Psoas muscle (tissue), 8 donors: ENCODE results near the gene TRIM67. TPM values are rescaled to one million over a fixed set of nuclear protein-coding genes. Genes with fewer than 3 reads are reported as not detected.
A peak's percentile ranks its signal among the peaks of the same experiment; 100 is the strongest.

Source experiments
- ATAC-seq, 4 donors: fragments of 200-7000 bp; cut with Tn5 transposase; one replicate each; pipeline ENCODE4 v1.9.1; 2020; ENCODE audit warnings: moderate library complexity in 3 of 4, mild to moderate bottlenecking in 2 of 4
- DNase-seq, 2 donors: peaks; one replicate each; pipeline ENCODE4 v3.0.0-alpha.2; 2020
- H3K27ac ChIP-seq: fragments of 200-600 bp; one replicate; pipeline ENCODE4 v1.8.0; 2022
- H3K27me3 ChIP-seq, 3 donors: fragments of 200-600 bp in 1 of 3; one replicate each; pipeline versions ENCODE4 v1.6.1 to v1.8.0; 2013 to 2022; ENCODE audit warnings: low read length in 2 of 3, mild to moderate bottlenecking in 2 of 3, moderate library complexity in 1 of 3; ENCODE audit not compliant: insufficient read depth in 3 of 3
- H3K36me3 ChIP-seq, 2 donors: fragments of 200-600 bp in 1 of 2; one replicate each; pipeline versions ENCODE4 v1.6.1 to v1.8.0; 2013 to 2022; ENCODE audit warnings: low read depth in 1 of 2, mild to moderate bottlenecking in 1 of 2, moderate library complexity in 1 of 2; ENCODE audit not compliant: insufficient read depth in 1 of 2
- H3K4me1 ChIP-seq: fragments of 200-600 bp; one replicate; pipeline ENCODE4 v1.8.0; 2022
- H3K4me3 ChIP-seq: fragments of 200-600 bp; one replicate; pipeline ENCODE4 v1.8.0; 2022; ENCODE audit warnings: mild to moderate bottlenecking
- H3K9me3 ChIP-seq: fragments of 200-600 bp; one replicate; pipeline ENCODE4 v1.8.0; 2022
- WGBS, 3 donors: extraction: QIAGEN DNeasy Blood & Tissue Kit; methylation state at CpG; one replicate each; pipeline versions ENCODE4 v1.1.6 to v1.1.7; 2013; 5-methylcytosine and 5-hydroxymethylcytosine counted together
- intact Hi-C, 2 donors: fragments of 100-400 bp; cut with DNase I; formaldehyde crosslinking; loops; one replicate each; pipeline versions ENCODE4 v1.11.0 to v1.14.2; 2022
- polyA plus RNA-seq, 3 donors: library from polyadenylated mRNA; stranded (reverse); fragments of 200-250 nt; gene quantifications; one replicate each; pipeline ENCODE4 v1.2.3, GENCODE V29; 2013
- total RNA-seq, 4 donors: library from RNA; stranded (reverse); fragmentation: NEBNext Ultra II Directional in 2 of 4; extraction: Animal tissue kit (Norgen Biotek cat#: 25700) in 2 of 4; gene quantifications; one replicate each; pipeline versions ENCODE4 v1.2.1 to v1.2.4, GENCODE V29; 2021 to 2023
- TF ChIP-seq, protein P1 (sequence below): fragments of 200-600 bp; IDR thresholded peaks from one replicate; pipeline ENCODE4 v1.8.0; 2022; ENCODE audit warnings: antibody characterized with exemption
- donor health status: healthy with polysubstance abuse.
- donor health status: DM: no; HTN: no; CAD: no; lungs with moderate emphysema.
- donor health status: Bipolar disorder and iron deficiency.
- donor health status: healthy.
- donor health status: DM: yes; HTN: yes; CAD: no.
- donor health status: DM: no; HTN: no; CAD: no.
- donor health status: DM: no; HTN: no; CAD: no.
- donor health status: DM: yes; HTN: yes; CAD: no.

The TRIM67 gene
- total and polyA plus RNA-seq, 7 donors, result 0.06 TPM; not detected in 6

DNA sequence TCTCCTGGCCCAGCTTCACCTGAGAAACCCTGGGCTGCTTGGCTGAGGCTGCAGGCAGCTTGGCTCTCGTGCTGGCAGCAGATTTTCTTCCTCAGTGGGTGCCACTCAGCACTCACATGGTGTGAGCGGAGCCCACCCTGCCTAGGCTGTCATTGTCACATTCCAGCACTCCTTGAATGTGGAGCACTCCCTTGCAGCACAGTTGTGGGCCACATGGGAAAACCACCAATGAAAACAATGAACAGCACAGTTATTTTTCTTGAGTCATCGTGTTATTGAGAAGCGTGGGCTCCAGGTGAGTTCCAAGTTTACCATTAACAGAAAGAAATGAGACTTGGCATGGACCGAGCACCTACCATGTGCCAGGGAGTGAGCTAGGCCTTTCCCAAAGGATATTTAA lies 27.2 kb upstream of the TRIM67 start:
- H3K27ac ChIP-seq, result no peak overlapping the region
- TF ChIP-seq, protein P1, sequence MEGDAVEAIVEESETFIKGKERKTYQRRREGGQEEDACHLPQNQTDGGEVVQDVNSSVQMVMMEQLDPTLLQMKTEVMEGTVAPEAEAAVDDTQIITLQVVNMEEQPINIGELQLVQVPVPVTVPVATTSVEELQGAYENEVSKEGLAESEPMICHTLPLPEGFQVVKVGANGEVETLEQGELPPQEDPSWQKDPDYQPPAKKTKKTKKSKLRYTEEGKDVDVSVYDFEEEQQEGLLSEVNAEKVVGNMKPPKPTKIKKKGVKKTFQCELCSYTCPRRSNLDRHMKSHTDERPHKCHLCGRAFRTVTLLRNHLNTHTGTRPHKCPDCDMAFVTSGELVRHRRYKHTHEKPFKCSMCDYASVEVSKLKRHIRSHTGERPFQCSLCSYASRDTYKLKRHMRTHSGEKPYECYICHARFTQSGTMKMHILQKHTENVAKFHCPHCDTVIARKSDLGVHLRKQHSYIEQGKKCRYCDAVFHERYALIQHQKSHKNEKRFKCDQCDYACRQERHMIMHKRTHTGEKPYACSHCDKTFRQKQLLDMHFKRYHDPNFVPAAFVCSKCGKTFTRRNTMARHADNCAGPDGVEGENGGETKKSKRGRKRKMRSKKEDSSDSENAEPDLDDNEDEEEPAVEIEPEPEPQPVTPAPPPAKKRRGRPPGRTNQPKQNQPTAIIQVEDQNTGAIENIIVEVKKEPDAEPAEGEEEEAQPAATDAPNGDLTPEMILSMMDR, result no peak
- no peak overlapping the region for H3K4me3 ChIP-seq
- peaks cover 0 to 2% (median 0%) of the 10 kb centered on the region in 3 donors for H3K27me3 ChIP-seq
- peaks cover 10% of the 10 kb centered on the region for H3K4me1 ChIP-seq
- H3K36me3 ChIP-seq, result no peaks in the 10 kb centered on the region
- H3K9me3 ChIP-seq, result no peaks in the 10 kb centered on the region
- ATAC-seq (no peak), DNase-seq (no peak)
- intact Hi-C loops, result no loop called here
- WGBS, 3 donors, result 79 to 86% (median 82%) methylated on average over 5 of the region's 5 CpGs

DNA sequence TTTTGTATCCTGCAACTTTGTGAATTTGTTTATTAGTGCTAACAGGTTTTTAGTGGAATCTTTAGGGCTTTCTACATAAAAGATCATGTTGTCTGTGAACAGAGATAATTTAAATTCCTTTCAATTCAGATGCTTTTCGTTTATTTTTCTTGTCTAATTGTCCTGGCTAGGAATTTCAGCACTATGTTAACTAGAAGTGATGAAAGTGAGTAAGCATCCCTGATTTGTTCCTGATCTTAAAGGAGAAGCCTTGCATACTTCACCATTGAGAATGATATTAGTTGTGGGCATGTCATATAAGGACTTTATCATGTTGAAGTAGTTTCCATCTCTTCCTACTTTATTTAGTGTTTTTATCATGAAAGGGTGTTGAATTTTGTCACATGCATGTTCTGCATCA lies 23.6 kb upstream of the TRIM67 start:
- TF ChIP-seq, protein P1, result no peak
- intact Hi-C loops, result no loop called here
- H3K36me3 ChIP-seq, result no peaks in the 10 kb centered on the region

DNA sequence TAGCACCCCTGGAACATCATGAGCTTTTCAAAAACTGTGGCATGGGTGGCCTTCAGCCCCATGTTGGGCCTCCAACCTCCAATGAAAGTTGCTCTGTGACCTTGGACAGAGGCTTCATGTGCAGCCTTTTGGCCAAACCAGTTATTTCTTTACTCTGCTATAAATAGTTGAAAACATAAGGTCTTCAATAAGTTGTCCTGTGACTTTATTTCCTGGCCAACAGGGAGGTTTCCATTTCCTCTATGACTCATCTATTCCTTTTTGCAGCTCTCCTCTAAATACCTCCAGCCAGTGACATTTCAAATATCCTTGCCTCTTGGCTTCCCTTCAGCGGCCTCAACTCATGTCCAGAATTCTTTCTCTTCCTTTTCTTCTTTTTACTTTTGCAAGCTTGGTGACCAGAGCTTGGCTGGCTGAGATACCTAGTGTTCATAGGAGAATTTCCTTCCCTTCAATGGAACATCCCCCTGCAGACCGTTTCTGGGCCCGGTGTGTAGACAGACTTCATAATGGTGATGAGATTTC lies 22.7 kb upstream of the TRIM67 start:
- ATAC-seq, result peak; percentile 44 to 76 (median 63)
- Histone ChIP-seq H3K4me3 (no peak overlapping the region), H3K9me3 (peaks cover 7% of the 10 kb centered on the region), H3K4me1 (peaks cover 15% of the 10 kb centered on the region), H3K27me3 (peaks cover 0 to 5% (median 0%) of the 10 kb centered on the region in 3 donors), H3K36me3 (no peaks in the 10 kb centered on the region), H3K27ac (peak overlapping the region; percentile 58)
- TF ChIP-seq, protein P1, result no peak
- intact Hi-C loops, result no loop called here
- 44 to 58% (median 53%) methylated on average over 3 of the region's 3 CpGs for WGBS, 3 donors
- DNase-seq, result no peak

More for the DNA sequence above, 23.6 kb upstream of the TRIM67 start:
- 45 to 53% (median 48%) methylated on average over 1 of the region's 1 CpG for WGBS, 3 donors
- DNase-seq (no peak), ATAC-seq (no peak)
- Histone ChIP-seq H3K4me3 (no peak overlapping the region), H3K27me3 (no peaks in the 10 kb centered on the region), H3K9me3 (peaks cover under 1% of the 10 kb centered on the region), H3K4me1 (peaks cover 15% of the 10 kb centered on the region), H3K27ac (no peak overlapping the region)

DNA sequence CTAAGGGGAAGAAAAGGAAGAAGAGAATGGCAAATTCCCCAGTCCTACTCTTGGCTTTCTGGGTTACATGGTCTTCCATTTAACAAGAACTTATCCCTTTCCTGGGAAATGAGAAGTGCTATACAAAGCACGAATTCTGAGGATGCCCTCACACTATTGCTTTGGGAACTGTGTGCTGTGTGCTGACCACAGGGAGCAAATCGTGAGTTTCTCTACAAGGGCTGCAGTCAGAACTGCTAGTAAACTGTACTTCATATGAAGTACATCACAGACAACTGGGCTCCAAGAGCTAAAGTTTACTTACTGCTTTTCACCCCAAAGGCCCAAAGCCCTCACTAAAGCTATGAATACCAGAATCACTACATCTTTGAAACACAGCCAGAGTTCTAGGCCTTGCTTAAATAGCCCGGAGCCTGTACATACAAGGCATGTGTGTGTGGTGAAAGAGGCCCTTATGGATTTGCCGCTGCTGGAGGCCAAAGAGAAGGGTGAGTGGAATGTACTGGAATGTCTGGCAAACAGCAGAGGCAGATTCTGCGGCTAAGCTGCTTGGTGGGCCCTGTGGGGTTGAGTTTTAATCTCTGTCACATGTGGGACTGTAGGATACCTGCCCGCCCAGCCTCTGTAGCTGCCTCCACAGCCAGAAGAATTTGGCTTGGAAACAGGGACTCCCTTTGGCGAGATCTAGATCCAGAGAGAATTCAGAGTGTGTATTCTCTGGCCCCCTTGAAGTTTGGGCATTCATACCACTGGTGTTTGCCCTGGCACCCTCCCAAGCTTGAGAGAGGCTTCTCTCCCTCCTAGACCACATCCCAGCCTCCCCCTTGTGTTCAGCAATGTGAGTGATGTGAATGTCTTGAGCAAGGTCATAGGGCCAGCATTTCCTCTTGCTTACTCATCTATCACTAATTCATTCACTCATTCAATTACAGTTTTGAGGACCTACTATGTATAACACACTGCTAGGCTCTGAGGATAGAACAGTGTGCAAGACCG lies 21.9 kb upstream of the TRIM67 start:
- ATAC-seq, result peak in 2 of 4 donors; percentile 34 to 48
- WGBS, 3 donors, result 48 to 62% (median 56%) methylated on average over 8 of the region's 8 CpGs
- TF ChIP-seq, protein P1, result no peak

More for the DNA sequence above, 21.9 kb upstream of the TRIM67 start:
- Histone ChIP-seq H3K9me3 (peaks cover 7% of the 10 kb centered on the region), H3K4me3 (no peak overlapping the region), H3K4me1 (peaks cover 15% of the 10 kb centered on the region), H3K27ac (peak overlapping the region; percentile 58), H3K27me3 (peaks cover 0 to 5% (median 0%) of the 10 kb centered on the region in 3 donors), H3K36me3 (no peaks in the 10 kb centered on the region)
- intact Hi-C loops, result no loop called here
- no peak for DNase-seq
